NB4 (cell line): ENCODE data around the gene BRSK2.

Experiments used
- POLR2A ChIP-seq: IDR thresholded peaks from 2 replicates; pipeline ENCODE4 v1.6.1; 2011; ENCODE audit warnings: mild to moderate bottlenecking; ENCODE audit not compliant: insufficient read length; ENCODE audit errors: extremely low read depth
- TF ChIP-seq, protein P1 (sequence below): IDR thresholded peaks from one replicate; pipeline ENCODE4 v1.5.1; 2012; ENCODE audit warnings: low read depth, low read length
- TF ChIP-seq, protein P2 (sequence below): IDR thresholded peaks from 2 replicates; pipeline ENCODE4 v1.6.1; 2011; ENCODE audit warnings: low read depth, low read length

DNA sequence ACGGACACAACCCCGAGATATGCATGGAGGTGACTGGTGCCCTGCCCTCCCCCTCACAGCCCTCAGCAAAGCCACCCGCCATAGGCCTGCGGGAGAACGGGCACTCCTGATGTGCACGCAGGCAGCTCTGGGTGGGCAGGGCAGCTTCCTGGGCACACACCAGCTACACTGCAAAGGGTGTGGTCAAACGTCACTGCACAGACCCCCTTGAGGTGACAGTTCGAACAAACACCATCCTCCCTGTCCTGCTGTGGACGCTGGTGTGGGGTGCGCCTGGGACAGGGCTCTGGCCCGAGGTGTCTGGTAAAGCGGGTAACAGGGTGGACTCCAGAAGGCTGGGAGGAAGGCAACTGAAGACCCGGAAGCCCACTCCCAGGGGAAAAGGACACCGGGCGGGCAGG, 118.8 kb downstream of the BRSK2 start:
- TF ChIP-seq, protein P1, sequence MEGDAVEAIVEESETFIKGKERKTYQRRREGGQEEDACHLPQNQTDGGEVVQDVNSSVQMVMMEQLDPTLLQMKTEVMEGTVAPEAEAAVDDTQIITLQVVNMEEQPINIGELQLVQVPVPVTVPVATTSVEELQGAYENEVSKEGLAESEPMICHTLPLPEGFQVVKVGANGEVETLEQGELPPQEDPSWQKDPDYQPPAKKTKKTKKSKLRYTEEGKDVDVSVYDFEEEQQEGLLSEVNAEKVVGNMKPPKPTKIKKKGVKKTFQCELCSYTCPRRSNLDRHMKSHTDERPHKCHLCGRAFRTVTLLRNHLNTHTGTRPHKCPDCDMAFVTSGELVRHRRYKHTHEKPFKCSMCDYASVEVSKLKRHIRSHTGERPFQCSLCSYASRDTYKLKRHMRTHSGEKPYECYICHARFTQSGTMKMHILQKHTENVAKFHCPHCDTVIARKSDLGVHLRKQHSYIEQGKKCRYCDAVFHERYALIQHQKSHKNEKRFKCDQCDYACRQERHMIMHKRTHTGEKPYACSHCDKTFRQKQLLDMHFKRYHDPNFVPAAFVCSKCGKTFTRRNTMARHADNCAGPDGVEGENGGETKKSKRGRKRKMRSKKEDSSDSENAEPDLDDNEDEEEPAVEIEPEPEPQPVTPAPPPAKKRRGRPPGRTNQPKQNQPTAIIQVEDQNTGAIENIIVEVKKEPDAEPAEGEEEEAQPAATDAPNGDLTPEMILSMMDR = no peak
- TF ChIP-seq POLR2A = no peak
- TF ChIP-seq, protein P2, sequence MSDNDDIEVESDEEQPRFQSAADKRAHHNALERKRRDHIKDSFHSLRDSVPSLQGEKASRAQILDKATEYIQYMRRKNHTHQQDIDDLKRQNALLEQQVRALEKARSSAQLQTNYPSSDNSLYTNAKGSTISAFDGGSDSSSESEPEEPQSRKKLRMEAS = no peak
